ENCODE results near the gene ALOX5AP.

Gene ALOX5AP

DNA sequence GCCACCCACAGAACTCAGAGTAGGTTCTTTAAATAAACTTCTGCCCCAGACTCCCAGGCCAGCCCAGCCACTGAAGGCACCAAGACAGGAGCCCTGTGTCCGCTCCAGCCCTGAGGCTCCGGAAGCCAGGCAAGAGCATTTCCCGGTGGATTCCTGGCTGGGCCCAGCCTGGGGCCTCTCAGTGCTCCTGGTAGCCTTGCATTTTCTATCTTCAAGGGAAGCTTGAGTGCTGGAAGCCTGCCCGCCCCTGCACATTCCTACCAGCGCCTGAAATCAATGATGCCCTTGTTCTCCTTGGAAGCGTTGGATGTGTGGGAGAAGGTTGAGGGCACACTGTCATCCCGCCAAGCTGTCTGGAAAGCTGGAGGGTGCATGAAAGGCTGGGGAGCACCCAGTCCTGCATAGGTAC, 70.3 kb downstream of the ALOX5AP start:
- ATAC-seq: peak; percentile 46
- TF ChIP-seq, protein P1, sequence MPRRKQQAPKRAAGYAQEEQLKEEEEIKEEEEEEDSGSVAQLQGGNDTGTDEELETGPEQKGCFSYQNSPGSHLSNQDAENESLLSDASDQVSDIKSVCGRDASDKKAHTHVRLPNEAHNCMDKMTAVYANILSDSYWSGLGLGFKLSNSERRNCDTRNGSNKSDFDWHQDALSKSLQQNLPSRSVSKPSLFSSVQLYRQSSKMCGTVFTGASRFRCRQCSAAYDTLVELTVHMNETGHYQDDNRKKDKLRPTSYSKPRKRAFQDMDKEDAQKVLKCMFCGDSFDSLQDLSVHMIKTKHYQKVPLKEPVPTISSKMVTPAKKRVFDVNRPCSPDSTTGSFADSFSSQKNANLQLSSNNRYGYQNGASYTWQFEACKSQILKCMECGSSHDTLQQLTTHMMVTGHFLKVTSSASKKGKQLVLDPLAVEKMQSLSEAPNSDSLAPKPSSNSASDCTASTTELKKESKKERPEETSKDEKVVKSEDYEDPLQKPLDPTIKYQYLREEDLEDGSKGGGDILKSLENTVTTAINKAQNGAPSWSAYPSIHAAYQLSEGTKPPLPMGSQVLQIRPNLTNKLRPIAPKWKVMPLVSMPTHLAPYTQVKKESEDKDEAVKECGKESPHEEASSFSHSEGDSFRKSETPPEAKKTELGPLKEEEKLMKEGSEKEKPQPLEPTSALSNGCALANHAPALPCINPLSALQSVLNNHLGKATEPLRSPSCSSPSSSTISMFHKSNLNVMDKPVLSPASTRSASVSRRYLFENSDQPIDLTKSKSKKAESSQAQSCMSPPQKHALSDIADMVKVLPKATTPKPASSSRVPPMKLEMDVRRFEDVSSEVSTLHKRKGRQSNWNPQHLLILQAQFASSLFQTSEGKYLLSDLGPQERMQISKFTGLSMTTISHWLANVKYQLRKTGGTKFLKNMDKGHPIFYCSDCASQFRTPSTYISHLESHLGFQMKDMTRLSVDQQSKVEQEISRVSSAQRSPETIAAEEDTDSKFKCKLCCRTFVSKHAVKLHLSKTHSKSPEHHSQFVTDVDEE (CRISPR knock-in tag; IDR thresholded peaks at IDR 0.05): no peak
- no peak for TF ChIP-seq ZFP30 (CRISPR knock-in tag; IDR thresholded peaks at IDR 0.05)
- TF ChIP-seq GLIS3 (CRISPR knock-in tag; IDR thresholded peaks at IDR 0.05): no peak
- TF ChIP-seq ZFP3 (CRISPR knock-in tag; IDR thresholded peaks at IDR 0.05): peak; percentile 67; the same call in 1 of the 2 replicates
- TF ChIP-seq, protein P2, sequence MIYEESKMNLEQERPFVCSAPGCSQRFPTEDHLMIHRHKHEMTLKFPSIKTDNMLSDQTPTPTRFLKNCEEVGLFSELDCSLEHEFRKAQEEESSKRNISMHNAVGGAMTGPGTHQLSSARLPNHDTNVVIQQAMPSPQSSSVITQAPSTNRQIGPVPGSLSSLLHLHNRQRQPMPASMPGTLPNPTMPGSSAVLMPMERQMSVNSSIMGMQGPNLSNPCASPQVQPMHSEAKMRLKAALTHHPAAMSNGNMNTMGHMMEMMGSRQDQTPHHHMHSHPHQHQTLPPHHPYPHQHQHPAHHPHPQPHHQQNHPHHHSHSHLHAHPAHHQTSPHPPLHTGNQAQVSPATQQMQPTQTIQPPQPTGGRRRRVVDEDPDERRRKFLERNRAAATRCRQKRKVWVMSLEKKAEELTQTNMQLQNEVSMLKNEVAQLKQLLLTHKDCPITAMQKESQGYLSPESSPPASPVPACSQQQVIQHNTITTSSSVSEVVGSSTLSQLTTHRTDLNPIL (CRISPR knock-in tag; IDR thresholded peaks at IDR 0.05; ENCODE audit: low read depth): no peak
- 0 out of 2 replicates have a peak, but pooled peaks have one; percentile 10 for TF ChIP-seq OSR1 (CRISPR knock-in tag; IDR thresholded peaks at IDR 0.05)

DNA sequence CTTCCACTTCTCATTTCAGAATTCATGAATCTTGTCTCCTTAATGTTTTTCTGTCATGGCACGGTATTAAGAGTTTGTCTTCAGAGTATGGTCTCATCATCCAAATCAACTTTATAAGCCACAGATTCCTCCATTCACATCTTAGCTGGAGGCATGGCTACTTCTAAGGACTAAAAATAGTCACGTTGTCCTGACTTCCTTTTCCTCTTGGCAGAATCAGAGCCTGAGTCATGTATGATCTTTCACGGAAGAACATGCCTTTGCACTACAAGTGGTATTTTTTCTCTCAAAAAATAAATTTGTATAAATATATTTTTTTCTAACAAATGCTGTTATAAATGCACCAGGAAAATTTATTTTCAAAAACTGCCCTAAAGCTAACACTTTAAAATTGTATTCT, 71.4 kb downstream of the ALOX5AP start:
- 0 out of 3 replicates have a peak, but pooled peaks have one; percentile 19 for ATAC-seq
- TF ChIP-seq TCF4 (CRISPR knock-in tag; IDR thresholded peaks at IDR 0.05; ENCODE audit: borderline replicate concordance): no peak
- TF ChIP-seq, protein P1 (CRISPR knock-in tag; IDR thresholded peaks at IDR 0.05): no peak
- no peak for TF ChIP-seq RARB (CRISPR knock-in tag; IDR thresholded peaks at IDR 0.05)
- TF ChIP-seq, protein P3, sequence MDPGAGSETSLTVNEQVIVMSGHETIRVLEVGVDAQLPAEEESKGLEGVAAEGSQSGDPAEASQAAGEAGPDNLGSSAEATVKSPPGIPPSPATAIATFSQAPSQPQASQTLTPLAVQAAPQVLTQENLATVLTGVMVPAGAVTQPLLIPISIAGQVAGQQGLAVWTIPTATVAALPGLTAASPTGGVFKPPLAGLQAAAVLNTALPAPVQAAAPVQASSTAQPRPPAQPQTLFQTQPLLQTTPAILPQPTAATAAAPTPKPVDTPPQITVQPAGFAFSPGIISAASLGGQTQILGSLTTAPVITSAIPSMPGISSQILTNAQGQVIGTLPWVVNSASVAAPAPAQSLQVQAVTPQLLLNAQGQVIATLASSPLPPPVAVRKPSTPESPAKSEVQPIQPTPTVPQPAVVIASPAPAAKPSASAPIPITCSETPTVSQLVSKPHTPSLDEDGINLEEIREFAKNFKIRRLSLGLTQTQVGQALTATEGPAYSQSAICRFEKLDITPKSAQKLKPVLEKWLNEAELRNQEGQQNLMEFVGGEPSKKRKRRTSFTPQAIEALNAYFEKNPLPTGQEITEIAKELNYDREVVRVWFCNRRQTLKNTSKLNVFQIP (CRISPR knock-in tag; IDR thresholded peaks at IDR 0.05; ENCODE audit: borderline replicate concordance, low read depth): no peak
- no peak for TF ChIP-seq ZFP30 (CRISPR knock-in tag; IDR thresholded peaks at IDR 0.05)
- TF ChIP-seq ISL1 (CRISPR knock-in tag; IDR thresholded peaks at IDR 0.05): no peak
- TF ChIP-seq, protein P4, sequence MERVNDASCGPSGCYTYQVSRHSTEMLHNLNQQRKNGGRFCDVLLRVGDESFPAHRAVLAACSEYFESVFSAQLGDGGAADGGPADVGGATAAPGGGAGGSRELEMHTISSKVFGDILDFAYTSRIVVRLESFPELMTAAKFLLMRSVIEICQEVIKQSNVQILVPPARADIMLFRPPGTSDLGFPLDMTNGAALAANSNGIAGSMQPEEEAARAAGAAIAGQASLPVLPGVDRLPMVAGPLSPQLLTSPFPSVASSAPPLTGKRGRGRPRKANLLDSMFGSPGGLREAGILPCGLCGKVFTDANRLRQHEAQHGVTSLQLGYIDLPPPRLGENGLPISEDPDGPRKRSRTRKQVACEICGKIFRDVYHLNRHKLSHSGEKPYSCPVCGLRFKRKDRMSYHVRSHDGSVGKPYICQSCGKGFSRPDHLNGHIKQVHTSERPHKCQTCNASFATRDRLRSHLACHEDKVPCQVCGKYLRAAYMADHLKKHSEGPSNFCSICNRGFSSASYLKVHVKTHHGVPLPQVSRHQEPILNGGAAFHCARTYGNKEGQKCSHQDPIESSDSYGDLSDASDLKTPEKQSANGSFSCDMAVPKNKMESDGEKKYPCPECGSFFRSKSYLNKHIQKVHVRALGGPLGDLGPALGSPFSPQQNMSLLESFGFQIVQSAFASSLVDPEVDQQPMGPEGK (CRISPR knock-in tag; IDR thresholded peaks at IDR 0.05; ENCODE audit: borderline replicate concordance): no peak
- TF ChIP-seq ZC3H10 (CRISPR knock-in tag; IDR thresholded peaks at IDR 0.05): no peak
- no peak for TF ChIP-seq ESRRG (CRISPR knock-in tag; IDR thresholded peaks at IDR 0.05)
- TF ChIP-seq, protein P2 (CRISPR knock-in tag; IDR thresholded peaks at IDR 0.05; ENCODE audit: low read depth): no peak
- TF ChIP-seq TOX (CRISPR knock-in tag; IDR thresholded peaks at IDR 0.05; ENCODE audit: borderline replicate concordance): no peak
- TF ChIP-seq CSDC2 (CRISPR knock-in tag; IDR thresholded peaks at IDR 0.05): no peak
- no peak for TF ChIP-seq ZFP3 (CRISPR knock-in tag; IDR thresholded peaks at IDR 0.05)
- TF ChIP-seq ZNF70 (CRISPR knock-in tag; IDR thresholded peaks at IDR 0.05): no peak
- TF ChIP-seq ZNF8 (CRISPR knock-in tag; IDR thresholded peaks at IDR 0.05): no peak
- TF ChIP-seq BACH2 (CRISPR knock-in tag; IDR thresholded peaks at IDR 0.05; ENCODE audit: borderline replicate concordance): no peak
- TF ChIP-seq GLIS3 (CRISPR knock-in tag; IDR thresholded peaks at IDR 0.05): no peak

All from SK-N-SH treated with all-trans-retinoic acid at 6 μM for 48 hours (cell line).